Thymus (tissue), 2 donors: ENCODE measurements around the gene UBL5. TPM values are rescaled to one million over a fixed set of nuclear protein-coding genes. Genes with fewer than 3 reads are reported as not detected.

Experiments
- polyA plus RNA-seq: library from polyadenylated mRNA; stranded (reverse); fragments of 200-250 nt; gene quantifications from one replicate; pipeline ENCODE4 v1.2.3, GENCODE V29; 2013
- total RNA-seq: library from RNA; stranded (reverse); fragments of 120-200 nt; gene quantifications from one replicate; pipeline ENCODE4 v1.2.4, GENCODE V29; 2013
- donor health status: healthy.

UBL5 gene
- total and polyA plus RNA-seq, 2 donors, result 577 to 749 TPM

Other genes with a start within 250 kb of the UBL5 start
- gene ZNF121, start 243.4 kb upstream of the UBL5 start, total RNA-seq, result 26.1 TPM
- 15.3 TPM for gene ZNF121, start 243.4 kb upstream of the UBL5 start, polyA plus RNA-seq
- 26.5 TPM for gene ZNF561, start 206.7 kb upstream of the UBL5 start, total RNA-seq
- gene ZNF561, start 206.7 kb upstream of the UBL5 start, polyA plus RNA-seq, result 32.4 TPM
- gene ZNF562, start 152.8 kb upstream of the UBL5 start, total RNA-seq, result 22.6 TPM
- 10.3 TPM for gene ZNF562, start 152.8 kb upstream of the UBL5 start, polyA plus RNA-seq
- gene ZNF846, start 59.2 kb upstream of the UBL5 start, total RNA-seq, result 10.1 TPM
- 23.1 TPM for gene ZNF846, start 59.2 kb upstream of the UBL5 start, polyA plus RNA-seq
- 28.4 TPM for gene FBXL12, start 8.8 kb upstream of the UBL5 start, total RNA-seq
- gene FBXL12, start 8.8 kb upstream of the UBL5 start, polyA plus RNA-seq, result 40.1 TPM
- gene PIN1, start 7.4 kb downstream of the UBL5 start, total RNA-seq, result 118 TPM
- 87.5 TPM for gene PIN1, start 7.4 kb downstream of the UBL5 start, polyA plus RNA-seq
- gene OLFM2, start 108.6 kb downstream of the UBL5 start, total RNA-seq, result 10.4 TPM
- gene OLFM2, start 108.6 kb downstream of the UBL5 start, polyA plus RNA-seq, result 14.3 TPM
- gene COL5A3, start 182.6 kb downstream of the UBL5 start, total RNA-seq, result 1.6 TPM
- gene COL5A3, start 182.6 kb downstream of the UBL5 start, polyA plus RNA-seq, result 10.7 TPM
- not detected for gene RDH8, start 185.6 kb downstream of the UBL5 start, total RNA-seq
- 0.14 TPM for gene RDH8, start 185.6 kb downstream of the UBL5 start, polyA plus RNA-seq